ENCODE results near the gene DBX2. TPM values are rescaled to one million over a fixed set of nuclear protein-coding genes. Genes with fewer than 3 reads are reported as not detected.
"Not testable (repeated sequence)": the region's sequence is repeated elsewhere in the genome, so short reads cannot be mapped to it uniquely, and the experiment has no call there.

DBX2 gene
- total RNA-seq: not detected
- polyA plus RNA-seq (ENCODE audit: insufficient read length in 6 of 6): not detected
- long read RNA-seq, donor 1: 0 reads
- long read RNA-seq, donor 2: 0 reads
- long read RNA-seq, donor 3: 0 reads
- long read RNA-seq, donor 4: 0 reads
- long read RNA-seq, donor 5: 0 reads
- long read RNA-seq, donor 6: 0 reads
- long read RNA-seq, donor 7: 0 reads
- long read RNA-seq, donor 8: 0 reads
- long read RNA-seq, donor 9: 0 reads
- long read RNA-seq, donor 10: 0 reads
- long read RNA-seq, donor 11, transcript DBX2-201 (4 exons, 2,806 nt): major isoform, 19 of 19 reads
- long read RNA-seq, donor 11, partial matches to known transcripts: 0 of 19 reads
- long read RNA-seq, donor 11, other reads (novel, unspliced or antisense): 0 of 19 reads
- long read RNA-seq, donor 12: 0 reads

DNA sequence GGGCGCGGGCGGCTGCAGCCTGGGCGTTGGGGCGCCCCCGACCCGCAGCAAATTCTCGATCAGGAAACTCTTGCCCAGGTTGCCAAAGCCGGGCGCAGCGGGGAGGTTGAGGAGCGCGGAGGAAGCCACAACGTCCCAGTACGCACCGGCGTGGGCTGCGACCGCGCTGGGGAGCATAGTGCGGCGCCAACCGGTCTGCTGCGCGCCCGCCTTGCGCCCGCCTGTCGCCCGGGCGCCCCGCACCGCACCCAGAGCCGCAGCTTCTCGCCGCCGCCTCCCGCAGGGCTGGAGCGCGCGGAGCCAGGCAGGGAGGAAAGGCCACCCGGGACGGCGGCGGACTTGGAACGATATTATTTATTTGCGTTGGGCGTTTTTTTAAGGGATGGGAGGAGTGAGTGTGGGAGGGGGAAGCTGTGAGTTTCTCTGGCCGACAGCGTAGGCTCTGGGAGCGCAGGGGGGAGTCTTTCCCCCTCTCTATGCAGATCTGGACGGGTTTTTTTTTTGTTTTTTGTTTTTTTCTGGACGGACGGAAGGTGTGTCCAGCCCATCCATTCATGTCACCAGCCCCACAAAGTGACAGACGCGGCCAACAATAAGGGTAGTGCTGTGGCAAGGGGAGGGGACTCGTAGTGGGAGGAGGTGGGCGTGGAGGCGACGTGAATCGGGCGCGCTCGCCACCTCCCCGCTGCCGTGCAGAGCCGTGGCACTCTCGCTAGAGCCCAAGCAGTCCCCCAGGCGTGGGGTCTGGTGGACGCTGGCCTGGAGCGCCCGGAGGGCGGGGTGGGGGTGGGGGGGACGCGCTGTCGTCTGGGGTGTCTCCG is at the start of gene DBX2:
Gene DBX2 (minus strand): TSS at position 349 of the 821 bp plus-strand sequence. CDS start 172 bp downstream, at position 177.
- Histone ChIP-seq H3K4me3 (peak within 1 kb of the TSS; percentile 11 to 22), H3K9me3 (no peaks in the 10 kb centered on the region), H3K4me1 (peaks cover 0 to 10% of the 10 kb centered on the region in 2 donors), H3K27me3 (peaks cover 43 to 76% of the 10 kb centered on the region in 2 donors), H3K27ac (no peak within 1 kb of the TSS), H3K36me3 (no peaks in the 10 kb centered on the region)
- intact Hi-C loops (cut with DNase I): no loop called here
- DNase-seq (peak in 3 of 4 donors; percentile 8 to 57 (median 16)), ATAC-seq (peak; percentile 18)
- TF ChIP-seq, protein P1, sequence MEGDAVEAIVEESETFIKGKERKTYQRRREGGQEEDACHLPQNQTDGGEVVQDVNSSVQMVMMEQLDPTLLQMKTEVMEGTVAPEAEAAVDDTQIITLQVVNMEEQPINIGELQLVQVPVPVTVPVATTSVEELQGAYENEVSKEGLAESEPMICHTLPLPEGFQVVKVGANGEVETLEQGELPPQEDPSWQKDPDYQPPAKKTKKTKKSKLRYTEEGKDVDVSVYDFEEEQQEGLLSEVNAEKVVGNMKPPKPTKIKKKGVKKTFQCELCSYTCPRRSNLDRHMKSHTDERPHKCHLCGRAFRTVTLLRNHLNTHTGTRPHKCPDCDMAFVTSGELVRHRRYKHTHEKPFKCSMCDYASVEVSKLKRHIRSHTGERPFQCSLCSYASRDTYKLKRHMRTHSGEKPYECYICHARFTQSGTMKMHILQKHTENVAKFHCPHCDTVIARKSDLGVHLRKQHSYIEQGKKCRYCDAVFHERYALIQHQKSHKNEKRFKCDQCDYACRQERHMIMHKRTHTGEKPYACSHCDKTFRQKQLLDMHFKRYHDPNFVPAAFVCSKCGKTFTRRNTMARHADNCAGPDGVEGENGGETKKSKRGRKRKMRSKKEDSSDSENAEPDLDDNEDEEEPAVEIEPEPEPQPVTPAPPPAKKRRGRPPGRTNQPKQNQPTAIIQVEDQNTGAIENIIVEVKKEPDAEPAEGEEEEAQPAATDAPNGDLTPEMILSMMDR (IDR thresholded peaks at IDR 0.05): no peak

DNA sequence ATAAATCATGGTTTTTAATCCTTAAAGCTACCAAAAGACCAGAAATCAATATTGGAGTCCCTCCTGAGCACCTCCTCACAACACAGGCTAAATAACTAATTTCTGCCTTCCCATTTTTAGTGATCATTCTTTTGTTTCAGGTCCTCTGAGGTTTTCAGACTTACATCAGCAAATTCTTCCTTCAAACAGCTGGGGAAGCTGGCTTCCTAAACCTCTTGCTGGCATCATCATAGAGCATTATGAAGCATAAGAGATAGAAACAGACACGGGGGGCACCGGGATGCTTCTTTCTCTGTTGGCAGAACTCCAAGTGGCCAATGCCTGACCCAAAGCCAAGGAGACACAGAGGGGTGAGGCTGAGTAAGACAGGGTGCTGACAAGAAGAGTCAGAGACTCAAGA is 47.9 kb upstream of the DBX2 start:
- ATAC-seq (no peak), DNase-seq (no peak)
- intact Hi-C loops (cut with DNase I): no loop called here

DNA sequence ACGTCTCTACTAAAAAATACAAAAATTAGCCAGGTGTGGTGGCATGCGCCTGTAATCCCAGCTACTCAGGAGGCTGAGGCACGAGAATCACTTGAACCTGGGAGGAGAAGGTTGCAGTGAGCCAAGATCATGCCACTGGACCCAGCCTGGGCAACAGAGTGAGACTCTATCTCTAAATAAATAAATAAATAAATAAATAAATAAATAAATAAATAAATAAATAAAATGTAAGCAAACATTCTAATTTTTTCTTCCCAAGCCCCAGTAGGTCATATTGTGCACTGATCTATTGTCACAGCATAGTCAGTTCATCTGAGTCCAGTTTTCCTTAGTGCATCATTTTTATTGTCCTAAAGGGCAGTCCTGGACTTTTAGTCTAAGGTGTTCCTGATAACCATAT is 44.5 kb upstream of the DBX2 start:
- intact Hi-C loops (cut with DNase I); H3K27ac ChIP-seq; DNase-seq; H3K9me3 ChIP-seq; H3K4me1 ChIP-seq; ATAC-seq; H3K36me3 ChIP-seq; H3K4me3 ChIP-seq; H3K27me3 ChIP-seq: not testable (repeated sequence)

More for the DNA sequence above, 47.9 kb upstream of the DBX2 start:
- Histone ChIP-seq H3K4me3 (no peak overlapping the region), H3K27me3 (no peaks in the 10 kb centered on the region), H3K4me1 (no peaks in the 10 kb centered on the region), H3K27ac (no peak overlapping the region), H3K9me3 (no peaks in the 10 kb centered on the region), H3K36me3 (no peaks in the 10 kb centered on the region)
- TF ChIP-seq, protein P1 (IDR thresholded peaks at IDR 0.05): no peak

DNA sequence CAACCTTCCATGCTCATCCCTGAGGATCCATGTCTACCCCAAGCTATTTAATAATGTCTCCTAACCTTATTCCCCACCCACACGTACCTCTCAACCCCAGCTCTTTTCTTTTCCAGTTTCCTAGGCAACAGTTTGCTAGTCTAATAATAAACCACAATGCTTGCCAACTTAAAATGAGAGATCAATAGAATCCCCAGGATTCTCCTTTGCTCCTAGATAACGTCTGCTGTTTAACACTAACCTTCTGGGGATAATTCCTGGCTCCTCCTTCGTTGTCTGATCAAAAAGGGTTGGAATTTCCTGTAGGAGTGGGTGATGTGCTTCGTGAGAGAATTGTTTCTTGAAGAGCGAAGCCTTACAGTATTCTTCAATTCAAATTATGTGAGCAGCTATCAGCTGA is 42.2 kb upstream of the DBX2 start:
- H3K4me3 ChIP-seq: no peak overlapping the region

DNA sequence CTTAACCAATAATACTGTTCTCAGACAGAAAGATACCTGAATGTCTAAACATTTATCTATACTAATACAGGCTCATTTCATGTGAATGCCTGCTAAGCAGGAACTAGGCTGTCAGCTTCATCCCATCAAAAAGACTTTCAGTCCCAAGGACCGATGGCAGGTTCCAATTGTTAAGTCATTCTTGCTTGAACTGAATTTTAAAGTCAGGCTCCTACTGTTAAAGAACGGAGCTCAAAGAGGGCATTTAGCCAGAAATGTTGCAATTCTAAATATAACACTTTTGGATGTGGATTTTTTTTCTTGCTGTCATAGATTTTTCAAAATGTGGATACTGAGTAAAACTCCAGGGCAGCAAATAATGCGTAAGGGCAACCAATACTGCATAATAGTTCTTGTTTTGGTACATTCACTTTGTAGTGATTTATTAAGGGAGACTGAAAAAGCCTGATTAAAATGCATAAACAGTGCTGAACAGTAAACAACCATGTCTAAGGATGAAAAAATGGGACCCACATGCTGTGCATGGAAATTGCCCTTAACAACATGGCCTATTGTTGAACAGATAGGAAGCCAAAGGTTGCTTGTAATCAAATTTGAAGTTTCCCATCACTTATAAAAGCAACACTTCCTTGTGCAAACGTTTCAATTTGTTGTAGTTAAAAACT is 38.6 kb upstream of the DBX2 start:
- peak in 1 of 4 donors; percentile 10 for DNase-seq
- H3K9me3 ChIP-seq: peaks cover 0 to 16% of the 10 kb centered on the region in 2 donors

More for the DNA sequence above, 42.2 kb upstream of the DBX2 start:
- no peaks in the 10 kb centered on the region for H3K9me3 ChIP-seq
- H3K4me1 ChIP-seq: no peaks in the 10 kb centered on the region
- intact Hi-C loops (cut with DNase I): no loop called here
- H3K36me3 ChIP-seq: no peaks in the 10 kb centered on the region
- ATAC-seq (no peak), DNase-seq (no peak)
- no peaks in the 10 kb centered on the region for H3K27me3 ChIP-seq
- TF ChIP-seq, protein P1 (IDR thresholded peaks at IDR 0.05): no peak
- H3K27ac ChIP-seq: no peak overlapping the region

More for the DNA sequence above, 38.6 kb upstream of the DBX2 start:
- Histone ChIP-seq H3K27me3 (no peaks in the 10 kb centered on the region), H3K4me3 (no peak overlapping the region), H3K27ac (no peak overlapping the region), H3K36me3 (no peaks in the 10 kb centered on the region), H3K4me1 (no peaks in the 10 kb centered on the region)
- intact Hi-C loops (cut with DNase I): no loop called here
- TF ChIP-seq, protein P1 (IDR thresholded peaks at IDR 0.05): no peak
- ATAC-seq: no peak

Data from left lung (tissue), 14 donors.